Right lobe of liver (tissue), 4 donors: ENCODE measurements around the gene MCTP1.

ENCODE experiments used
- POLR2A ChIP-seq: fragments of 450-650 bp; IDR thresholded peaks from one replicate; pipeline ENCODE4 v1.6.1; 2017; ENCODE audit warnings: antibody characterized with exemption, mild to moderate bottlenecking
- TF ChIP-seq, protein P1 (sequence below), 4 donors: fragments of 200-600 bp in 3 of 4; fragments of 450-650 bp in 1 of 4; IDR thresholded peaks; one replicate each; pipeline versions ENCODE4 v1.5.1 to v1.8.0; 2016 to 2022; ENCODE audit warnings: antibody characterized with exemption in 4 of 4, mild to moderate bottlenecking in 2 of 4
- donor health status: DM: no; HTN: no; CAD: no.
- donor health status: DM: no; HTN: no; CAD: no.
- donor health status: DM: no; HTN: yes; CAD: no.

DNA sequence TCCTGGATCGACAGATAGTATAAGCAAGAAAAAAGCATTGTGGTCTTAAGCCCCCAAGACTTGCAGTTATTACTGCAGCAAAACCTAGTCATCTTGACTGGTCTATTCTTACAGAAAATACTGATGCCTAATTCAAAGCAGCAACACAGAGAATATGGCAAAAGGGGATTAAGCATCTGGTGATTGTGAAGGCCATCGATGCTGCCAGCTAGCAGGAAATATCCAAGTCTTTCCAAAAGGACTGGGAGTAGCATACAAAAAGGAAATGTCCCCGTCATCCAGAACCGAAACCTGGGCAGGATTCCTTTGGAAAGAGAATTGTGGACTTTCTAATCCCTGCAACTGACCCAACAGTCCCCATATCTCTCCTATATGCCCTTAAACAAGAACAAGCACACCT, 534.2 kb downstream of the MCTP1 start:
- TF ChIP-seq, protein P1, sequence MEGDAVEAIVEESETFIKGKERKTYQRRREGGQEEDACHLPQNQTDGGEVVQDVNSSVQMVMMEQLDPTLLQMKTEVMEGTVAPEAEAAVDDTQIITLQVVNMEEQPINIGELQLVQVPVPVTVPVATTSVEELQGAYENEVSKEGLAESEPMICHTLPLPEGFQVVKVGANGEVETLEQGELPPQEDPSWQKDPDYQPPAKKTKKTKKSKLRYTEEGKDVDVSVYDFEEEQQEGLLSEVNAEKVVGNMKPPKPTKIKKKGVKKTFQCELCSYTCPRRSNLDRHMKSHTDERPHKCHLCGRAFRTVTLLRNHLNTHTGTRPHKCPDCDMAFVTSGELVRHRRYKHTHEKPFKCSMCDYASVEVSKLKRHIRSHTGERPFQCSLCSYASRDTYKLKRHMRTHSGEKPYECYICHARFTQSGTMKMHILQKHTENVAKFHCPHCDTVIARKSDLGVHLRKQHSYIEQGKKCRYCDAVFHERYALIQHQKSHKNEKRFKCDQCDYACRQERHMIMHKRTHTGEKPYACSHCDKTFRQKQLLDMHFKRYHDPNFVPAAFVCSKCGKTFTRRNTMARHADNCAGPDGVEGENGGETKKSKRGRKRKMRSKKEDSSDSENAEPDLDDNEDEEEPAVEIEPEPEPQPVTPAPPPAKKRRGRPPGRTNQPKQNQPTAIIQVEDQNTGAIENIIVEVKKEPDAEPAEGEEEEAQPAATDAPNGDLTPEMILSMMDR (IDR thresholded peaks at IDR 0.05) = no peak
- no peak for TF ChIP-seq POLR2A
